SU-DHL-6 (cell line): ENCODE measurements around the gene TEDC2.

Source experiments
- H2AFZ ChIP-seq: fragments of 200-600 bp; sonication (generic); 2 replicates; pipeline ENCODE4 v1.6.1; 2014; ENCODE audit warnings: low read depth, mild to moderate bottlenecking, moderate library complexity, mixed read lengths, antibody characterized with exemption, low read length; ENCODE audit not compliant: severe bottlenecking
- H3F3A ChIP-seq: fragments of 200-600 bp; shearing (Covaris generic); 2 replicates; pipeline ENCODE4 v1.6.0; 2016; ENCODE audit warnings: antibody characterized with exemption, mild to moderate bottlenecking; ENCODE audit not compliant: insufficient read depth
- H3K27ac ChIP-seq: fragments of 200-600 bp; sonication (generic); 2 replicates; pipeline ENCODE4 v1.5.1; 2016; ENCODE audit warnings: low read depth, mild to moderate bottlenecking, low read length, moderate library complexity, mixed read lengths
- H3K27me3 ChIP-seq: fragments of 200-600 bp; sonication (generic), shearing (Covaris generic); 2 replicates; pipeline ENCODE4 v1.6.0; 2014; ENCODE audit warnings: mild to moderate bottlenecking, low read length
- H3K36me3 ChIP-seq: fragments of 200-600 bp; sonication (generic); 2 replicates; pipeline ENCODE4 v1.6.1; 2014; ENCODE audit warnings: mild to moderate bottlenecking, low read length, mixed read lengths
- H3K4me2 ChIP-seq: fragments of 300-600, 200-600 bp; shearing (Covaris generic), sonication (generic); 2 replicates; pipeline ENCODE4 v1.6.0; 2014; ENCODE audit warnings: low read length, low read depth, mild to moderate bottlenecking; ENCODE audit not compliant: poor library complexity, severe bottlenecking
- H3K4me3 ChIP-seq: fragments of 200-600 bp; sonication (generic); 2 replicates; pipeline ENCODE4 v1.5.1; 2014; ENCODE audit warnings: antibody characterized with exemption, low read length, mild to moderate bottlenecking, mixed read lengths; ENCODE audit not compliant: insufficient read depth, poor library complexity, severe bottlenecking
- H3K79me2 ChIP-seq: fragments of 200-600 bp; sonication (generic); 2 replicates; pipeline ENCODE4 v1.6.1; 2014; ENCODE audit warnings: mild to moderate bottlenecking, low read length, moderate library complexity; ENCODE audit not compliant: insufficient read depth
- H3K9ac ChIP-seq: fragments of 200-600 bp; sonication (generic); 2 replicates; pipeline ENCODE4 v1.7.0; 2014; ENCODE audit warnings: mild to moderate bottlenecking, low read length
- H3K9me2 ChIP-seq: fragments of 200-600 bp; sonication (generic); replicated peaks from 2 replicates; pipeline ENCODE4 v1.6.1; 2014; ENCODE audit warnings: low read length; ENCODE audit not compliant: insufficient read depth
- H3K9me3 ChIP-seq: fragments of 200-600 bp; sonication (generic); 2 replicates; pipeline ENCODE4 v1.6.1; 2014; ENCODE audit warnings: low read length, mixed read lengths; ENCODE audit not compliant: insufficient read depth
- H4K20me1 ChIP-seq: fragments of 200-600 bp; sonication (generic); 2 replicates; pipeline ENCODE4 v1.6.1; 2014; ENCODE audit warnings: low read depth, mild to moderate bottlenecking, antibody characterized with exemption, low read length, moderate library complexity, mixed read lengths
- EZH2phosphoT487 ChIP-seq: fragments of 200-600 bp; sonication (generic), shearing (Covaris generic); conservative IDR thresholded peaks from 2 replicates; pipeline ENCODE4 v1.6.1; 2018; ENCODE audit warnings: mild to moderate bottlenecking, antibody characterized with exemption, low read length, moderate library complexity, mixed read lengths
- TF ChIP-seq, protein P1 (sequence below): fragments of 200-600 bp; sonication (generic); IDR thresholded peaks from one replicate; pipeline ENCODE4 v1.5.1; 2017; ENCODE audit warnings: antibody characterized with exemption, mild to moderate bottlenecking, low read length, moderate library complexity; ENCODE audit not compliant: insufficient read depth, poor library complexity, severe bottlenecking

TEDC2 gene

DNA sequence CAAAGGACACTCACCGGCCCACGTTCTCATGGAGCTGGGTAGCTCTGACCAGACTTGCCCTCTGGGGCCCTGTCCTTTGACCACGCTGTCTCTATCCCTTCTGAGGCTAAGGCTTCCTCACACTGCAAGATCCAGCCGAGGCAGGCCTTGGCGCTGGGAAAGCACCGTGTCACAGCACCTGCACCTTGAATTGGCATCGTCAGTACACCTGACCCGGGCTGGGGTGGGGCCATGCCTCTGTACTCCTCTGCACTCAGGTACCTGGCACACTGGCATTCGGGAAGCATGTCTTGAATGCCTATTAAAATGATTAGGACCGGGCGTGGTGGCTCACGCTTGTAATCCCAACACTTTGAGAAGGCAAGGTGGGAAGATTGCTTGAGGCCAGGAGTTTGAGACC is 21.0 kb downstream of the TEDC2 start:
- Histone ChIP-seq H3K9me2 (no peaks in the 10 kb centered on the region), H3K4me2 (no peak overlapping the region), H3K9me3 (no peaks in the 10 kb centered on the region), H4K20me1 (no peaks in the 10 kb centered on the region; the same call in 1 of the 2 replicates), H3K27me3 (no peaks in the 10 kb centered on the region), H2AFZ (no peak overlapping the region), H3K27ac (no peak overlapping the region), H3F3A (no peaks in the 10 kb centered on the region), H3K79me2 (no peaks in the 10 kb centered on the region), H3K4me3 (no peak overlapping the region), H3K36me3 (no peaks in the 10 kb centered on the region), H3K9ac (no peak overlapping the region)
- no peak for TF ChIP-seq EZH2phosphoT487
- TF ChIP-seq, protein P1, sequence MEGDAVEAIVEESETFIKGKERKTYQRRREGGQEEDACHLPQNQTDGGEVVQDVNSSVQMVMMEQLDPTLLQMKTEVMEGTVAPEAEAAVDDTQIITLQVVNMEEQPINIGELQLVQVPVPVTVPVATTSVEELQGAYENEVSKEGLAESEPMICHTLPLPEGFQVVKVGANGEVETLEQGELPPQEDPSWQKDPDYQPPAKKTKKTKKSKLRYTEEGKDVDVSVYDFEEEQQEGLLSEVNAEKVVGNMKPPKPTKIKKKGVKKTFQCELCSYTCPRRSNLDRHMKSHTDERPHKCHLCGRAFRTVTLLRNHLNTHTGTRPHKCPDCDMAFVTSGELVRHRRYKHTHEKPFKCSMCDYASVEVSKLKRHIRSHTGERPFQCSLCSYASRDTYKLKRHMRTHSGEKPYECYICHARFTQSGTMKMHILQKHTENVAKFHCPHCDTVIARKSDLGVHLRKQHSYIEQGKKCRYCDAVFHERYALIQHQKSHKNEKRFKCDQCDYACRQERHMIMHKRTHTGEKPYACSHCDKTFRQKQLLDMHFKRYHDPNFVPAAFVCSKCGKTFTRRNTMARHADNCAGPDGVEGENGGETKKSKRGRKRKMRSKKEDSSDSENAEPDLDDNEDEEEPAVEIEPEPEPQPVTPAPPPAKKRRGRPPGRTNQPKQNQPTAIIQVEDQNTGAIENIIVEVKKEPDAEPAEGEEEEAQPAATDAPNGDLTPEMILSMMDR = no peak

- no peak overlapping the region for H3K4me3 ChIP-seq
- H3K27ac ChIP-seq = no peak overlapping the region
- no peaks in the 10 kb centered on the region for H3K9me3 ChIP-seq
- H3K9me2 ChIP-seq = no peaks in the 10 kb centered on the region
- H3K79me2 ChIP-seq = no peaks in the 10 kb centered on the region
- no peak overlapping the region for H2AFZ ChIP-seq
- no peak for TF ChIP-seq EZH2phosphoT487
- TF ChIP-seq, protein P1 = no peak
- no peaks in the 10 kb centered on the region for H3F3A ChIP-seq
- no peaks in the 10 kb centered on the region for H3K27me3 ChIP-seq
- H3K36me3 ChIP-seq = no peaks in the 10 kb centered on the region
- H3K4me2 ChIP-seq = no peak overlapping the region
- H3K9ac ChIP-seq = no peak overlapping the region
- H4K20me1 ChIP-seq = no peaks in the 10 kb centered on the region
Observed at GRCh38 chr16:2481676-2482075, 21.8 kb downstream of the TEDC2 start.

DNA sequence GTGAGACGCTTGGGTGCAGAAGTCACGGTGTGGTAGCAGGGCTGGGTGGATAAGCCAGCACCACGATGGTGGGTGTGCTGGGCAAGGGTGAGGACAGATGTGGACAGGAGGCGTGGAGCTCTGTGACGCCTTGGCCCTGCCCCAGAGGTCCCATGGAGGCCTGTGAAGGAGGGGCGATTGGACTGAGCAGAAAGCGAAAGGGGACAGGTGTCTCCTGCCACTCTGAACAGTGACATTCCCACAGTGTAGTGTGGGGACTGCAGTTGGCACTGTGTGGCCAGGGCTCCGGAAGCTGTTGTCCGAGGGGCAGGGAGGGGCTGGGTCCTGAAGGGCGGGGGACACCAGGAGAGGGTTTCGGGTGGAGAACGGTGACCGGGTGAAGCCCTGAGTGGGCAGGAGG is 22.3 kb downstream of the TEDC2 start:
- Histone ChIP-seq H3K79me2 (no peaks in the 10 kb centered on the region; the same call in 1 of the 2 replicates), H3K4me3 (no peak overlapping the region), H3F3A (no peaks in the 10 kb centered on the region), H4K20me1 (no peaks in the 10 kb centered on the region), H3K4me2 (no peak overlapping the region), H3K27ac (no peak overlapping the region), H3K36me3 (no peaks in the 10 kb centered on the region), H3K9me2 (no peaks in the 10 kb centered on the region), H3K27me3 (no peaks in the 10 kb centered on the region), H3K9ac (no peak overlapping the region), H3K9me3 (no peaks in the 10 kb centered on the region), H2AFZ (no peak overlapping the region)
- TF ChIP-seq, protein P1 = no peak
- no peak for TF ChIP-seq EZH2phosphoT487
